CD4-positive, alpha-beta T cell treated with Interleukin-4 for 4 hours (primary cell): ENCODE measurements around the gene BRD8.
"Not testable (repeated sequence)": the region's sequence is repeated elsewhere in the genome, so short reads cannot be mapped to it uniquely, and the experiment has no call there.

Experiments used
- DNase-seq: peaks from one replicate; pipeline ENCODE4 v3.0.0-alpha.2; 2020

BRD8 gene, protein sequence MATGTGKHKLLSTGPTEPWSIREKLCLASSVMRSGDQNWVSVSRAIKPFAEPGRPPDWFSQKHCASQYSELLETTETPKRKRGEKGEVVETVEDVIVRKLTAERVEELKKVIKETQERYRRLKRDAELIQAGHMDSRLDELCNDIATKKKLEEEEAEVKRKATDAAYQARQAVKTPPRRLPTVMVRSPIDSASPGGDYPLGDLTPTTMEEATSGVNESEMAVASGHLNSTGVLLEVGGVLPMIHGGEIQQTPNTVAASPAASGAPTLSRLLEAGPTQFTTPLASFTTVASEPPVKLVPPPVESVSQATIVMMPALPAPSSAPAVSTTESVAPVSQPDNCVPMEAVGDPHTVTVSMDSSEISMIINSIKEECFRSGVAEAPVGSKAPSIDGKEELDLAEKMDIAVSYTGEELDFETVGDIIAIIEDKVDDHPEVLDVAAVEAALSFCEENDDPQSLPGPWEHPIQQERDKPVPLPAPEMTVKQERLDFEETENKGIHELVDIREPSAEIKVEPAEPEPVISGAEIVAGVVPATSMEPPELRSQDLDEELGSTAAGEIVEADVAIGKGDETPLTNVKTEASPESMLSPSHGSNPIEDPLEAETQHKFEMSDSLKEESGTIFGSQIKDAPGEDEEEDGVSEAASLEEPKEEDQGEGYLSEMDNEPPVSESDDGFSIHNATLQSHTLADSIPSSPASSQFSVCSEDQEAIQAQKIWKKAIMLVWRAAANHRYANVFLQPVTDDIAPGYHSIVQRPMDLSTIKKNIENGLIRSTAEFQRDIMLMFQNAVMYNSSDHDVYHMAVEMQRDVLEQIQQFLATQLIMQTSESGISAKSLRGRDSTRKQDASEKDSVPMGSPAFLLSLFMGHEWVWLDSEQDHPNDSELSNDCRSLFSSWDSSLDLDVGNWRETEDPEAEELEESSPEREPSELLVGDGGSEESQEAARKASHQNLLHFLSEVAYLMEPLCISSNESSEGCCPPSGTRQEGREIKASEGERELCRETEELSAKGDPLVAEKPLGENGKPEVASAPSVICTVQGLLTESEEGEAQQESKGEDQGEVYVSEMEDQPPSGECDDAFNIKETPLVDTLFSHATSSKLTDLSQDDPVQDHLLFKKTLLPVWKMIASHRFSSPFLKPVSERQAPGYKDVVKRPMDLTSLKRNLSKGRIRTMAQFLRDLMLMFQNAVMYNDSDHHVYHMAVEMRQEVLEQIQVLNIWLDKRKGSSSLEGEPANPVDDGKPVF

DNA sequence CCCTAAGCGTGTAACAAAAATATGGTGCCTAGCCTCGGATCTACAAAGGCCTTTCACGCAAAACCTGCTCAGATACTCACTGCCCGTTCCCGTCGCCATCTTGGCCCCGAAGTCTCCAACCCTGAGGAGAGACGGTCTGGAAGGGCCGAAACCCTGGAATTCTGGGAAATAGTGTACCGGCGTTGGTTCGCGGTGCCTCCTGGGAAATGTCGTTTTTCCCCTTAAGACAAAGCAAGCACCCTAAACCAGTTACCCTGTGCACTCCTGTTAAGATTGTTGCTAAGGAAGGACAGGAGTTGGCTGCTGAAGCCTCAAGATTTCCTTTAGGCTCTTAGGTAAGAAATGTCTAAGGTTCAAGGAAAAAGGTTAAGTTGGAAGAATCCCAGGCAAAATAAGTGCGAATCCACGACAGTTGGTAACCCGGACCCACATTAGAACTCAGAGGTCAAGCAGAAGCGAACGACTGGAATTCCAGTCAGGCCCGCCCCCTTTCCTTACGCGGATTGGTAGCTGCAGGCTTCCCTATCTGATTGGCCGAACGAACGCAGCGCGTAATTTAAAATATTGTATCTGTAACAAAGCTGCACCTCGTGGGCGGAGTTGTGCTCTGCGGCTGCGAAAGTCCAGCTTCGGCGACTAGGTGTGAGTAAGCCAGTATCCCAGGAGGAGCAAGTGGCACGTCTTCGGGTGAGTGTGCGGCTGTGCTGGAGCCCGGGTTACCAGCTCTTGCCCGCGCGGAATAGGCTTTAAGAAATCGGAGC is at the start of gene BRD8, which contains the start of gene KIF20A:
BRD8 (minus strand) TSS at position 115 of the 761 bp plus-strand sequence; CDS start at position 99, 16 bp downstream.
KIF20A (plus strand) TSS at position 597 of the 761 bp plus-strand sequence. CDS start 569 bp downstream, outside the sequence.
- peak; percentile 93 for DNase-seq

GRCh38 chr5:138226910-138227309 is 48.5 kb upstream of the BRD8 start:
- DNase-seq = no peak

GRCh38 chr5:138224712-138225111 is 46.3 kb upstream of the BRD8 start:
- DNase-seq = no peak

DNA sequence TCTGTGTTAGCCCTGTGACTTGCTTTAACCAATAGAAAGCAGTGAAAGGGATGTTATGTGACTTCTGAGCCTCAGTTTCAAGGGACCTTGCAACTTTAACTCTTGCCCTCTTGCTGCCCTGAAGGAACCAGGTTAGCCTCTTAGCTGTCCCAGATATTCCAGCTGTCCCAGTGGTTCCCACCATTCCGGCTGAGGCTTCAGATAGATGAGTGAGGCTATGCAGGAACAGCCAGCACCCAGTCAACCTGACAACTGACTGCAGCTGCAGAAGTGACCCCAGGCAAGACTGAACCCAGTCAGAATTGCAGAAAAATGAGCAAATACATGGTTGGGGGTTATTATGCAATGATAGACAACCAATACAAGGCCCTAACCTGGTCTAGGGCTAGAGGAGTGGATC is 45.1 kb upstream of the BRD8 start:
- DNase-seq = no peak

- DNase-seq = no peak
Measured at GRCh38 chr5:138216799-138217198, 38.4 kb upstream of the BRD8 start.

DNA sequence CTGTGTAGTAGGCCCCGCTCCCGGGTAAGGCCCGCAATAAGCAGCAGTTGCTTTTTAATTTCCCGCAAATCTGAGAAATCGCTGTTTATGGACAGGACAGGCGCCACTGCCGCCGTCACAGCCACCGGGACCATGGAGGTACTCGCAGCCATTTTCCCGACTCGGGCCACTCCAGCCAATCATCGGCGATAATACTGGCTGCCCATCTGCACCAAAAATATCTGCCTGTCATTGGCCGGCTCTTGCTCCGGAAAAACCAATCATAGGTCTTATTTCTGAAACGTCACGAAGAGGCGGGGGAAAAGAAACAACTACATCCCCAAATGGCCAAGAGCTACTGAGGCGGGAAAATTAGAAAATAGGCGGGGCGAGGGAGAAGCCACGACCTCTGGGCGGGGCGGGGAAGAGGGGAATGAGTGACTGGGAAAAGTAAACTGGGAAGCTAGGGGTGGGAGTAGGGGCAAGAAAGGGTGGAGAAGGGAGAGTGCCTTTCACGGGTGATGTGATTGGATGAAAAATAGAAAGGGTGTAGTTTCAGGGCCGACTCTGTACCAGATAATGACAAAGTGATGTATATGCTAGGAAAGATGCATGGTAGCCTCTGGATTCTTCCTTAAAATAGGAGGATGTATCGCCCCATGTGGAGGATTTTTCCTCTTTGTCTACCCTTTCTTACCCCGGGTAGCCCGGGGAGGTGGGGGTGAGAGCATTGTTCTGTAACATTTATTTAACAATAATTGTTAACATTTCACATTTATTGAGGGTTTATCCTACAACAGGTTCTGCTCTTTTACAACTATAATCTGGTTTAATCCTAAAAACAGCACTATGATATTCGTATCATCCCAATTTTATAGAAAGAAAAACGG is 35.0 kb upstream of the BRD8 start, which contains the start of gene CDC23:
CDC23 (minus strand) TSS at position 163 of the 869 bp plus-strand sequence; CDS start at position 152, 11 bp downstream.
- DNase-seq = peak; percentile 96

- DNase-seq = no peak
Measured at GRCh38 chr5:138212828-138213160, 34.4 kb upstream of the BRD8 start.

DNA sequence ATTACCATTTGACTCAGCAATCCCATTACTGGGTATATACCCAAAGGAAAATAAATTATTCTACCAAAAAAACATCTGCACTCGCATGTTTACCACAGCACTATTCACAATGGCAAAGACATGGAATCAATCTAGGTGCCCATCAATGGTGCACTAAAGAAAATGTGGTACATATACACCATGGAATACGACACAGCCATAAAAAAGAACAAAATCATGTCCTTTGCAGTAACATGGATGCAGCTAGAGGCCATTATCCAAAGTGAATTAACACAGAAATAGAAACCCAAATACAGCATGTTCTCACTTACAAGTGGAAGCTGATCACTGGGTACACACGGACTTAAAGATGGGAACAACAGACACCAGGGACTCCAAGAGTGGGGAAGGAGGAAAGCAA is 32.6 kb upstream of the BRD8 start:
- no peak for DNase-seq

DNA sequence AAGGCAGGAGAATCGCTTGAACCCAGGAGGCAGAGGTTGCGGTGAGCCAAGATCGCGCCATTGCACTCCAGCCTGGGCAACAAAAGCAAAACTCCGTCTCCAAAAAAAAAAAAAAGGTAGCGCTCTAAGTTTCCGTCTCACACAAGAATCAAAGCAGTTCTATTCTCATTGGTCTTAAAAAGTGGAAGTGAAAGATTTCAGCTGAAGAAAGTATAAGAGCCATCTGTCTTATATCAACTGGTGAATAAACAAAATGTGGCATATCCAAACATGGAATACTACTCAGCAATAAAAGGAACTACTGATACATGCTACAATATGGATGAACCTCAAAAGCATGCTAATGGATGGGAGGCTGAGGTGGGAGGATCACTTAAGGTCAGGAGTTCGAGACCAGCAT is 15.4 kb upstream of the BRD8 start:
- DNase-seq = not testable (repeated sequence)

GRCh38 chr5:138192826-138193225 is 14.4 kb upstream of the BRD8 start:
- no peak for DNase-seq

DNA sequence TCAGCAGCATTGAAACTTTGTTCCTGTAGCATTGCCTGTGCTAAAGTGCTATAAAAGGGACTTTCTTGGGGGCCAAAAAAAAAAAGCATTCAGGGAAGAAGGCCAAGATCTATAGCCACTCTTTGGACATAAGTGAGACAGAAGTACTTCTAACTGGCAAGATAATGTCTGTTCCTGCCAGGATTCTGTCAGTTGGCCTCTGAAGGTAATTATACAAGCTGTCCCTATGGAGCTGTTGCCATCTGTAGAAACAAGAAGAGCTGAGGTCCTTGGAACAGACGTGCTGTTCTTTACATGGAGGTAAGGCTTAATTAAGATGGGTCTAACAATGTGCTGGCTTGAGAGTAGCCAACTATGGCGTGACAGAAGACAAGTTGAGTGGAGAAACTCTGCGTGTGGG is 10.2 kb upstream of the BRD8 start:
- DNase-seq = no peak

GRCh38 chr5:138186002-138186447 is 7.6 kb upstream of the BRD8 start:
- no peak for DNase-seq

GRCh38 chr5:138182808-138183207 is 4.4 kb upstream of the BRD8 start:
- DNase-seq = no peak

DNA sequence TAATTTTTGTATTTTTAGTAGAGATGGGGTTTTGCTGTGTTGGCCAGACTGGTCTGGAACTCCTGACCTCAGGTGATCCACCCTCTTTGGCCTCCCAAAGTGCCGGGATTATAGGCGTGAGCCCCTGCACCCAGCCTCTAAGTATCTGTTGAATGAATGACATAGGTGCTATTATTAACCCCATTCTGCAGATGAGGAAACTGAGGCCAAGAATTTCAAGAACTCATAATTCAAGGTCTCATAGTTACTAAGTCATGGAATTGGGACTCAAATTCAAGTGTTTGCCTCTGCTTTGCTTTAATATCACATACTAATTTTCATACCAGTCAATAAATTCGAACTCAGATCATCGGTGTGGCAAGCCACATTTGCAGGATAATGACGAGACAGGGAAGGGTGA is 2.4 kb upstream of the BRD8 start:
- DNase-seq = no peak

DNA sequence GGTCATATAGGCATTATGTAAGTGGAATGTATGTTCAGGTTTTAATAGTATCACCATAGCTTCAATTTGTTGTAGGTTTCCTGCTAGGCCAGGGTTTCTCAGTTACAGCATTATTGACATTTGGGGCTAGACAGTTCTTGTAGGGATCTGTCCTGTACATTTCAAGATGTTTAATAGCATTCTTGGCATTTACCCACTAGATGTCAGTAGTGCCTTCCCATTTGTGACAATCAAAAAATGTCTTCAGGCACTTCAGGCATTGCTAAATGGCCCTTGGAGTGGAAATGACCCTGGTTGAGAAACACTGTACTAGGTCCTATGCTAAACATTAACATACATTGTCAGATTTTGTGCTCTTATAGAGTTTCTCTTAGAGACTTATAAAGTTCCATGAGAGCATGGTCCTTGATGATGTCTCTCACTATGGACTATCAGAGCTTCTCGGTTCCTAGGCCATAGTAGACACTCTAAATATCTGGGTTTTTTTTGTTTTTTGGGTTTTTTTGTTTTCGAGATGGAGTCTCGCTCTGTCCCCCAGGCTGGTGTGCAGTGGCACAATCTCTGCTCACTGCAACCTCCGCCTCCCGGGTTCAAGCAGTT is 1.9 kb upstream of the BRD8 start:
- peak; percentile 48 for DNase-seq

DNA sequence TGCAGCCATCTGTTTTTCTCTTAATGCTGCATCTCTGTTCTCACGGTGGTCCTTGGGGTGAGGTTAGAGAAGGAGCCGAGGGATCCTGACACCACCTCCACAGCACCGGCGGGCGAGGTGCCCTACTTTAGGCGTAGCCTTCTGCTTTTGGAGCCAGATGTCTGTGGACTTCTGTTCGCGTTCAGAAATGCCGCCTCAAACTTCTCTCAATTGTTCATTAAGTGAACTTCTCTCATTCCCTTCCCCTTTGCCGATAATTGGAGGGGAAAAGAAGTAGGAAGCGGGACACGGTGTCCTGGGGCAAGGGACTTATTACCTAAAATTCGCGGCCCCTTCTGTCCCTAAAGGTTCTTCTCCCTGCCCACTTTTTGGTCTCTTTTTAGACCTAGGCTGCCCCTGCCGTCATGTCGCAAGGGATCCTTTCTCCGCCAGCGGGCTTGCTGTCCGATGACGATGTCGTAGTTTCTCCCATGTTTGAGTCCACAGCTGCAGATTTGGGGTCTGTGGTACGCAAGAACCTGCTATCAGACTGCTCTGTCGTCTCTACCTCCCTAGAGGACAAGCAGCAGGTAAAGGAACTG is 937 bp upstream of the BRD8 start:
- DNase-seq = no peak

DNA sequence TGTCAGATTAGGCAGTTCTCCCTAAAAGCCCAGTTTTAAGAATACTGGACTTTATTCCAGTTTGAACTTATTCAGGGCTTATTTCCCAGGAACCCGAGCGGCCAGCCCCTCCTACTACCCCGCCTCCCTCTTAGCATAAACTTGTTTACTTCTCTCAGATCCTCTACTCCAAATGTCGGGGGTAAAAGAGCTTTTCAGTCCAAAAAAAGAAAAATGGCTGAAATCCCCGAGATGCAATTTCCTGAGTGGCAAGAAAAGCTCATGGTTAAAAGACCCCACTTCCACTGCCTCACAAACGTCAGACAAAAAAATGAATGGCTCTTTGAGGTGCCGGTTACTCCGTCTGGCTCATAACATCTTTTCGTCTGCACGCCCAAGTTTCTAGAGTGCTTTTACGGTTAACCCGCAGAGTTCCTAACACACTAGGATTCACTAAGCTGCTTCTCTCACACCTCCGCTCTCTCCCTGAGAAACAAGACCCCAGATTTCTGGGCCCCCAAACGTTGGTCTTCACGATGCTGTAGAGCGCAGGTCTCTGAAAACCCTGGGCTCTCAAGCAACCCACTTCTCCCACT is 402 bp downstream of the BRD8 start:
- DNase-seq = peak; percentile 36

DNA sequence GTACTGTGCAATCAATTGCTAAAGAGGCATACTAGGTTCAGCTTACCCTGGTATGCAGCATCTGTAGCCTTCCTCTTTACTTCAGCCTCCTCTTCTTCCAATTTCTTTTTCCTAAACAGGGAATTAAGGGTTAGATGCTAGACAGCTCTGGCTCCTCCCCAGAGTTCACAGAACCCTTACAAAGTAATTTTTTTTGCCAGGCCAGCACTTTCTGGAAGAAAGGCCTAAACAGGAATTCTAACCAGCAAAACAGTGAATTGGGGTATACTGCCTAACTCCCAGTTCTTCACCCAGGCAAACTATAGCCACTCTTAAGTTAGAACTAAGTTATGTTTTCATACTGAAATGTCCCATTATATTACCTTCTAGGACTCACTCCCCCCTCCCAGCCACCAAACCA is 8.1 kb downstream of the BRD8 start:
- DNase-seq = no peak

- DNase-seq = no peak
Measured at GRCh38 chr5:138169124-138169523, 9.3 kb downstream of the BRD8 start.

- no peak for DNase-seq
Measured at GRCh38 chr5:138163721-138164120, 14.7 kb downstream of the BRD8 start.
